K562 (cell line): ENCODE results near the gene SRRT. TPM values are rescaled to one million over a fixed set of nuclear protein-coding genes. Genes with fewer than 3 reads are reported as not detected.

Experiments
- BRD9 ChIP-seq: fragments of 450-650 bp; IDR thresholded peaks from 2 replicates; pipeline ENCODE4 v1.6.1; 2018; ENCODE audit warnings: low read depth; ENCODE audit not compliant: partially characterized antibody
- CTBP1 ChIP-seq: fragments of 450-650 bp; IDR thresholded peaks from 2 replicates; pipeline ENCODE4 v1.6.1; 2016; ENCODE audit warnings: borderline replicate concordance
- KAT7 ChIP-seq: sonication (generic); formaldehyde crosslinking; IDR thresholded peaks from 2 replicates; pipeline ENCODE4 v1.8.0; 2022; ENCODE audit warnings: missing genetic modification reagents, mild to moderate bottlenecking, borderline replicate concordance
- KLF10 ChIP-seq: fragments of 250-450 bp; sonication (Bioruptor Pico); IDR thresholded peaks from 2 replicates; pipeline ENCODE4 v1.6.1; 2021; ENCODE audit warnings: matching md5 sums
- MTA1 ChIP-seq: fragments of 450-650 bp; IDR thresholded peaks from 2 replicates; pipeline ENCODE4 v1.6.1; 2017; ENCODE audit warnings: borderline replicate concordance
- MYC ChIP-seq, 2 experiments: fragments of 250-450 bp in 1 of 2; sonication (Bioruptor Pico) in 1 of 2; IDR thresholded peaks; 2 replicates each; pipeline versions ENCODE4 v1.5.1 to v1.6.1; 2012 to 2021; ENCODE audit warnings: low read depth in 2 of 2, borderline replicate concordance in 1 of 2, improper control_type of control experiment in 1 of 2, low read length in 1 of 2, mild to moderate bottlenecking in 1 of 2, moderate library complexity in 1 of 2
- NCOR1 ChIP-seq: fragments of 450-650 bp; IDR thresholded peaks from 2 replicates; pipeline ENCODE4 v1.6.1; 2016; ENCODE audit warnings: mild to moderate bottlenecking, moderate library complexity
- PML ChIP-seq: IDR thresholded peaks from 2 replicates; pipeline ENCODE4 v1.6.1; 2012; ENCODE audit warnings: low read length, inconsistent platforms
- PRPF4 ChIP-seq: fragments of 200-400 bp; formaldehyde crosslinking; IDR thresholded peaks from one replicate; pipeline ENCODE4 v1.6.1; 2017; ENCODE audit warnings: low read length, low read depth, mild to moderate bottlenecking; ENCODE audit not compliant: insufficient read depth, poor library complexity, severe bottlenecking
- RAD21 ChIP-seq, 2 experiments: fragments of 250-450 bp in 1 of 2; fragments of 450-650 bp in 1 of 2; sonication (Bioruptor Pico) in 1 of 2; formaldehyde crosslinking in 1 of 2; IDR thresholded peaks in 1 of 2; conservative IDR thresholded peaks in 1 of 2; 2 replicates each; pipeline versions ENCODE4 v1.4.0 to v1.8.0; 2020 to 2022; ENCODE audit warnings: mild to moderate bottlenecking in 2 of 2, moderate library complexity in 1 of 2
- RAD51 ChIP-seq: fragments of 450-650 bp; IDR thresholded peaks from 2 replicates; pipeline ENCODE4 v1.7.1; 2016; ENCODE audit warnings: low read depth, mild to moderate bottlenecking, borderline replicate concordance
- RFX5 ChIP-seq: IDR thresholded peaks from 2 replicates; pipeline ENCODE4 v1.6.1; 2011; ENCODE audit warnings: low read depth, mild to moderate bottlenecking, improper control_type of control experiment, low read length
- SAFB ChIP-seq: fragments of 200-400 bp; formaldehyde crosslinking; IDR thresholded peaks from 2 replicates; pipeline ENCODE4 v1.6.1; 2017; ENCODE audit warnings: low read depth, low read length, borderline replicate concordance
- SAFB2 ChIP-seq: fragments of 200-400 bp; formaldehyde crosslinking; IDR thresholded peaks from 2 replicates; pipeline ENCODE4 v1.6.1; 2018; ENCODE audit warnings: borderline replicate concordance, low read length, low read depth, moderate library complexity; ENCODE audit not compliant: severe bottlenecking
- SIN3A ChIP-seq, 2 experiments: fragments of 150-350 bp in 1 of 2; IDR thresholded peaks; 2 replicates each; pipeline ENCODE4 v1.6.1; 2011 to 2016; ENCODE audit warnings: borderline replicate concordance in 2 of 2, low read depth in 2 of 2, low read length in 2 of 2, mild to moderate bottlenecking in 2 of 2, moderate library complexity in 2 of 2; ENCODE audit not compliant: control insufficient read depth in 1 of 2
- SIN3B ChIP-seq: fragments of 450-650 bp; IDR thresholded peaks from 2 replicates; pipeline ENCODE4 v1.6.1; 2017; ENCODE audit warnings: low read depth, mild to moderate bottlenecking, moderate library complexity
- XRCC5 ChIP-seq: fragments of 200-400 bp; formaldehyde crosslinking; IDR thresholded peaks from 2 replicates; pipeline ENCODE4 v1.6.1; 2017; ENCODE audit warnings: low read depth, mild to moderate bottlenecking, low read length
- ZNF134 ChIP-seq: fragments of 250-450 bp; sonication (Bioruptor Pico); conservative IDR thresholded peaks from 2 replicates; pipeline ENCODE4 v1.4.0; 2020
- ZNF445 ChIP-seq: fragments of 250-450 bp; sonication (Bioruptor Pico); IDR thresholded peaks from 2 replicates; pipeline ENCODE4 v1.4.0; 2020; ENCODE audit warnings: low read depth, mild to moderate bottlenecking, moderate library complexity
- ZNF717 ChIP-seq: fragments of 250-450 bp; sonication (Bioruptor Pico); IDR thresholded peaks from 2 replicates; pipeline ENCODE4 v1.5.0; 2021
- ZSCAN32 ChIP-seq: fragments of 450-650 bp; formaldehyde crosslinking; IDR thresholded peaks from 2 replicates; pipeline ENCODE4 v1.4.0; 2020; ENCODE audit warnings: mild to moderate bottlenecking, moderate library complexity
- polyA plus RNA-seq, 8 experiments: library from polyadenylated mRNA; depleted of rRNA in 4 of 8; stranded (reverse) in 5 of 8; unstranded in 3 of 8; fragments of >200 nt; fragmentation: Nextera tagmentation in 2 of 8; fragmentation: Illumina TruSeq in 1 of 8; extraction: Ambion mirVana in 2 of 8; extraction: Trizol in 1 of 8; gene quantifications; 2 replicates each; pipeline versions ENCODE4 v1.2.1 to v1.2.3, GENCODE V29; 2011 to 2014; ENCODE audit warnings: inconsistent platforms in 1 of 8, missing spikeins in 1 of 8
- total RNA-seq, 7 experiments: library from RNA; depleted of rRNA in 6 of 7; stranded (reverse); fragments of >200 nt in 6 of 7; fragmentation: Illumina TruSeq in 2 of 7; extraction: Trizol in 2 of 7; gene quantifications; 2 replicates each; pipeline versions ENCODE4 v1.2.1 to v1.2.3, GENCODE V29; 2011 to 2021; ENCODE audit warnings: low replicate concordance in 1 of 7
- TF ChIP-seq, protein P1 (sequence below): IDR thresholded peaks from 2 replicates; pipeline ENCODE4 v1.6.1; 2011; ENCODE audit warnings: borderline replicate concordance, low read depth, mild to moderate bottlenecking, moderate library complexity, low read length; ENCODE audit not compliant: insufficient read depth, poor library complexity, severe bottlenecking
- TF ChIP-seq, protein P2 (sequence below), 2 experiments: IDR thresholded peaks; 2 replicates each; pipeline ENCODE4 v1.6.1; 2011; ENCODE audit warnings: borderline replicate concordance in 1 of 2, control low read depth in 1 of 2, low read depth in 1 of 2, low read length in 1 of 2, mild to moderate bottlenecking in 1 of 2, mixed read lengths in 1 of 2, moderate library complexity in 1 of 2; ENCODE audit not compliant: insufficient read depth in 1 of 2, insufficient read length in 1 of 2, poor library complexity in 1 of 2, severe bottlenecking in 1 of 2; ENCODE audit errors: extremely low read depth in 1 of 2

Gene SRRT
- total and polyA plus RNA-seq, 9 of the 15 experiments (the other 6 are each of a cell fraction or from before 2014, with no cell fraction given), result 10.3 to 263 (median 84.4) TPM

DNA sequence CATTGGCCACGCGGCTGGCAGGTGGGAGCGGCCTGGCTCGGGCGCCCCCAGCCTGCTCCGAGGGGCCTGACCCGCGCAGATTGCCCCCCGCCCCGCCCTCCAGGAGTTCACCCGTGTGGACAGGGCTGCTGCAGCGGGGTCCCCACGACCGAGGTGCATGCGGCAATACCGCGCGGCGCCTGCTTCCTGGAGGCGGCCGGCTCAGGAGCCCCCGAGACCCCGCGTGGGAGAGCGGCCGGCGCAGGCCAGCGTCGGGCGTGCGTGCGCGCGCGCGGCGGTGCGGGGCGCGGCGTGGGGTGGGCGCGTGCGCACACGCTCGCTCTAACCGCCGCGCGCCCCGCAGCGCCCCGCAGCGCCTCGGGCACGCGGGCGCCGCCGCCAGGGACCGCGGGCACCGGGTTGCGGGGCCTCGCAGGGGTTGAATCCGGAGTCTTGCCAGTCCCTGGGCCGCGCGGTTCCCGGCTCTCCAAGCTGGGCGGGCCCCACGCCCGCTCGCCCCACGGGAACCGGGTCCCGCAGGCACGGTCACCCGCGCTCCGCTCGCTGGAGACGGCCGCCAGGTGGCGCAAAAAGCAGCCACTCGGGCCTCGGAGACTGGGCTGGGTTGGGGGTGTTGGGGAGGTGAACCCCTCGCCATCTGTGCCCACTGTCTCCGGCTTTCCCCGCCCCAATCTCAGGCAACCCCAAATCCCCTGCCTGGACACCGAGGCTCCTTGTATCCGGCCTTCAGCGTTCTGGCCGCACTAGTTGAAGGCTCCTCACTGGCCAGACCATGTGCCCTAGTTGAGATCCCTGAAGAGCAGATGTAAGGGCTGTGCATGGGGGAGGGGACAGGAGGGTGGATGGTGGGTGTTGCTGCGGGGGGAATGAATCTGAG lies 22.1 kb downstream of the SRRT start (continued):
- TF ChIP-seq RAD21 (CRISPR knock-in tag; conservative IDR thresholded peaks at IDR 0.05 in 1 of 2, IDR thresholded peaks at IDR 0.05 in 1 of 2) (peak; percentile 74 to 77), BRD9 (peak; percentile 29), ZNF717 (CRISPR knock-in tag) (no peak), MYC (IDR thresholded peaks at IDR 0.05; ENCODE audit: low read depth, low read length) (peak; percentile 80), MYC (CRISPR knock-in tag; IDR thresholded peaks at IDR 0.05; ENCODE audit: borderline replicate concordance, low read depth) (0 out of 2 replicates have a peak, but pooled peaks have one; percentile 23), RFX5 (no peak), KAT7 (CRISPR knock-in tag) (no peak), ZNF134 (CRISPR knock-in tag) (no peak), RAD51 (peak; percentile 24; the same call in 1 of the 2 replicates), ZNF445 (CRISPR knock-in tag) (no peak), SAFB2 (no peak), XRCC5 (0 out of 2 replicates have a peak, but pooled peaks have one; percentile 35), KLF10 (CRISPR knock-in tag) (no peak), CTBP1 (peak; percentile 44; the same call in 1 of the 2 replicates), MTA1 (no peak), SIN3B (peak; percentile 22; the same call in 1 of the 2 replicates), ZSCAN32 (CRISPR knock-in tag) (no peak), PRPF4 (no peak), NCOR1 (no peak; the same call in 1 of the 2 replicates), SIN3A (IDR thresholded peaks at IDR 0.05; ENCODE audit: borderline replicate concordance in 2 of 2, control insufficient read depth in 1 of 2, low read depth in 2 of 2, low read length in 2 of 2) (0 out of 4 replicates have a peak, but pooled peaks of 1 of the 2 experiments have one; percentile 6), PML (no peak), SAFB (peak; percentile 98)
- TF ChIP-seq, protein P1, sequence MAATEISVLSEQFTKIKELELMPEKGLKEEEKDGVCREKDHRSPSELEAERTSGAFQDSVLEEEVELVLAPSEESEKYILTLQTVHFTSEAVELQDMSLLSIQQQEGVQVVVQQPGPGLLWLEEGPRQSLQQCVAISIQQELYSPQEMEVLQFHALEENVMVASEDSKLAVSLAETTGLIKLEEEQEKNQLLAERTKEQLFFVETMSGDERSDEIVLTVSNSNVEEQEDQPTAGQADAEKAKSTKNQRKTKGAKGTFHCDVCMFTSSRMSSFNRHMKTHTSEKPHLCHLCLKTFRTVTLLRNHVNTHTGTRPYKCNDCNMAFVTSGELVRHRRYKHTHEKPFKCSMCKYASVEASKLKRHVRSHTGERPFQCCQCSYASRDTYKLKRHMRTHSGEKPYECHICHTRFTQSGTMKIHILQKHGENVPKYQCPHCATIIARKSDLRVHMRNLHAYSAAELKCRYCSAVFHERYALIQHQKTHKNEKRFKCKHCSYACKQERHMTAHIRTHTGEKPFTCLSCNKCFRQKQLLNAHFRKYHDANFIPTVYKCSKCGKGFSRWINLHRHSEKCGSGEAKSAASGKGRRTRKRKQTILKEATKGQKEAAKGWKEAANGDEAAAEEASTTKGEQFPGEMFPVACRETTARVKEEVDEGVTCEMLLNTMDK, result peak; percentile 68
- TF ChIP-seq, protein P2, sequence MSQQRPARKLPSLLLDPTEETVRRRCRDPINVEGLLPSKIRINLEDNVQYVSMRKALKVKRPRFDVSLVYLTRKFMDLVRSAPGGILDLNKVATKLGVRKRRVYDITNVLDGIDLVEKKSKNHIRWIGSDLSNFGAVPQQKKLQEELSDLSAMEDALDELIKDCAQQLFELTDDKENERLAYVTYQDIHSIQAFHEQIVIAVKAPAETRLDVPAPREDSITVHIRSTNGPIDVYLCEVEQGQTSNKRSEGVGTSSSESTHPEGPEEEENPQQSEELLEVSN (IDR thresholded peaks at IDR 0.05; ENCODE audit: borderline replicate concordance in 1 of 2, extremely low read depth in 1 of 2, insufficient read depth in 1 of 2, insufficient read length in 1 of 2, low read depth in 1 of 2, low read length in 1 of 2, poor library complexity in 1 of 2, severe bottlenecking in 1 of 2), result peak in 1 of 2 experiments; percentile 14
